ENCODE measurements around the gene MAP4K4. TPM values are rescaled to one million over a fixed set of nuclear protein-coding genes. Genes with fewer than 3 reads are reported as not detected.

The MAP4K4 gene
- total RNA-seq, 1 donor from 2014 or later: 91.9 TPM

DNA sequence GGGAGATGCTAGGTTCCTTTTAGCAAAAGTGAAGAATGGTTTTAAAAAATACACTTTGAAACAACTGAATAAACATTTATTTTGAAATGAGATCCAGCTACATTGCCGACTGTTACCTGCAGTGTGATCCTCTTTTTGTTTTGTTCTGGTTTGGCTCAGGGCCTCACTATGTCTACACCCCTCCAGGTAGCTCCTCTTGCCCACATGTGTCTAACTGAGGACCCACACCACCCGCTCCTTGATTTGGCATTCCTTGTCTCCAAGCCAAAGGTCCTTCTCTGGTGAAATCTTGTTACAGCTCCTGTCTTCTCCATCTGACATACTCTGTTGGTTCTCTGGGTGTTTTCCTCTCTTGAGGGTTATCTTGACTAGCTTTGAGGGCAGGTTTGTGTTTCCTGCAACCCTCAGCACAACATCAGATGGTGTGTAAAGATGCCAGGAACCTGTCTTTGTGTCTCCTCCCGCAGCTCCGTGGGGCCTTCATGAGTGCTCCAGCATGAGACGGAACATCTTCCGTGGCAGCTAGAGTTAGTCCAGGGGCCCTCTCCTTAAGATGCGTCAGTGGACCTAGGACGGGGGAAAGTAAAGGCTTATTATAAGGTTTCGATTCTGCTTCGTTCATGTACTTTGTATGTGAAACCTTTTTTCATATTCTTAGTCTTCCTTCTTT, 32.1 kb downstream of the MAP4K4 start:
- H3K27me3 Mint-ChIP-seq (ENCODE audit: insufficient read depth, low read depth): no peaks in the 10 kb centered on the region
- no peaks in the 10 kb centered on the region for H3F3A ChIP-seq (ENCODE audit: low read depth)
- no peak overlapping the region for H3K4me3 Mint-ChIP-seq
- H2AFZ ChIP-seq (replicated peaks): no peak overlapping the region
- H3K9me3 ChIP-seq (ENCODE audit: low read depth): no peaks in the 10 kb centered on the region
- no peak overlapping the region for H3K4me3 ChIP-seq
- H3K4me1 ChIP-seq: peaks cover 16% of the 10 kb centered on the region
- no peaks in the 10 kb centered on the region for H3K36me3 ChIP-seq
- H3K27me3 ChIP-seq: no peaks in the 10 kb centered on the region
- H3K79me2 ChIP-seq (ENCODE audit: low read depth): peaks cover 100% of the 10 kb centered on the region
- H3K27ac ChIP-seq: no peak overlapping the region
- peaks cover 24% of the 10 kb centered on the region for H3K4me1 Mint-ChIP-seq
- H3K9me3 Mint-ChIP-seq: peaks cover 19% of the 10 kb centered on the region
- no peak overlapping the region for H3K4me2 ChIP-seq
- H3K27ac Mint-ChIP-seq: no peak overlapping the region
- H4K20me1 ChIP-seq (ENCODE audit: low read depth): peaks cover 96% of the 10 kb centered on the region
- no peak for DNase-seq (ENCODE audit: low spot score)
- TF ChIP-seq EZH2 (IDR thresholded peaks at IDR 0.05) (no peak), EZH2phosphoT487 (IDR thresholded peaks at IDR 0.05) (no peak), CTCF (IDR thresholded peaks at IDR 0.05) (no peak)
- peaks cover 29% of the 10 kb centered on the region for H3K36me3 Mint-ChIP-seq
- no peak overlapping the region for H3K9ac ChIP-seq

DNA sequence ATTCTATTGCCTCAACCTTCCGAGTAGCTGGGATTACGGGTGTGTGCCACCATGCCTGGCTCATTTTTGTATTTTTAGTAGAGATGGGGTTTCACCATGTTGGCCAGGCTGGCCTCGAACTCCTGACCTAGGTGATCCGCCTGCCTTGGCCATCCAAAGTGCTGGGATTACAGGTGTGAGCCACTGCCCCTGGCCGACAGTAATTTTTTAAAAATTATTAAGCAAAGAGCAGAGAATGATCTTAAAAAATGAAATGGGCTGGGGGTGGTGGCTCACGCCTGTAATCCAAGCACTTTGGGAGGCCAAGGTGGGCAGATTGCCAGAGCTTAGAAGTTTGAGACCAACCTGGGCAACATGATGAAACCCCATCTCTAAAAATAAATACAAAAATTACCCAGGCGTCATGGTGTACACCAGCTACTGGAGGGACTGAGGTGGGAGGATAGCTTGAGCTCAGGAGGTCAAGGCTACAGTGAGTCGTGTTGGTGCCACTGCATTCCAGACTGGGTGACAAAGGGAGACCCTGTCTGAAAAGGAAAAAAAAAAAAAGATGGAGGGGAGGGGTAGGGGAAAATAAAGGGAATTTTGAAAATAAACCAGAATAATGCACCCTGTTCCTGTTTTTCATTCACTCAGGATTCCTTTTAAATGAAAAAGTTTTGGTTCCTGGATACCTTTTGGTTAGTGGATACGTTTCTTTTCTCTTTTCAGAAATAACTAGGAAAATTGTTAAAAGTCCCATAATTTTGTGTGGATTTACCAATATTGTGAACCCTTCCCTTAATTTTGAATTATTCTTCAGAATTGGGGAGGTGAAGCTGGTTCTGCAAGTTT, 33.9 kb downstream of the MAP4K4 start:
- H3K9ac ChIP-seq: no peak overlapping the region
- no peak overlapping the region for H3K27ac ChIP-seq
- no peak for TF ChIP-seq EZH2 (IDR thresholded peaks at IDR 0.05)
- TF ChIP-seq CTCF (IDR thresholded peaks at IDR 0.05): no peak
- no peak for TF ChIP-seq EZH2phosphoT487 (IDR thresholded peaks at IDR 0.05)
- H2AFZ ChIP-seq (replicated peaks): no peak overlapping the region
- H3K27me3 Mint-ChIP-seq (ENCODE audit: insufficient read depth, low read depth): no peaks in the 10 kb centered on the region
- no peak for DNase-seq (ENCODE audit: low spot score)
- peaks cover 15% of the 10 kb centered on the region for H3K9me3 Mint-ChIP-seq
- no peak overlapping the region for H3K4me2 ChIP-seq
- no peaks in the 10 kb centered on the region for H3K36me3 ChIP-seq
- peaks cover 17% of the 10 kb centered on the region for H3K4me1 ChIP-seq
- H3K36me3 Mint-ChIP-seq: peaks cover 19% of the 10 kb centered on the region
- peaks cover 100% of the 10 kb centered on the region for H3K79me2 ChIP-seq (ENCODE audit: low read depth)
- H3K27ac Mint-ChIP-seq: no peak overlapping the region
- H3K4me1 Mint-ChIP-seq: peaks cover 33% of the 10 kb centered on the region
- H3K27me3 ChIP-seq: no peaks in the 10 kb centered on the region
- no peak overlapping the region for H3K4me3 ChIP-seq
- H3K9me3 ChIP-seq (ENCODE audit: low read depth): no peaks in the 10 kb centered on the region
- peaks cover 96% of the 10 kb centered on the region for H4K20me1 ChIP-seq (ENCODE audit: low read depth)
- H3F3A ChIP-seq (ENCODE audit: low read depth): no peaks in the 10 kb centered on the region
- no peak overlapping the region for H3K4me3 Mint-ChIP-seq

DNA sequence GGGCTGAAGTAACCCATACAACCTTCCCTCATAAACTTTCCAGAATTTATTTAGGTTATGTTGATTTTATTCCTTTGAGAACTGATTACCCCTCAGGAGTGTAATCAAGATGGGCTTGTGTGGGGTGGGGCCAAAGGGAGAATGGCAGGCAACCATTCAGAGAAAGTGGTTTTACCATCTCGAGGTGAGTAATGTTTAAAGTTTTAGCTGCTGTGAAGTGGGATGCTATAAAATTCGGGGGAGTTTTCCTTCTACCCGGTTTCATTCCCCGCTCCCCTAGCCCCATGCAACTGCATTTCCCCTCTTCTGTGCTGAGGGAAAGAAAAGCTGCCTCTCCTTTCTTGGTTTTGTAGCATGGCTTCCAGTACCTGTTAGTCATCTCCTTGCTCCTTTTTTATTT, 34.7 kb downstream of the MAP4K4 start:
- no peak overlapping the region for H3K27ac ChIP-seq
- H3K9me3 ChIP-seq (ENCODE audit: low read depth): no peaks in the 10 kb centered on the region
- Mint-ChIP-seq H3K9me3 (peaks cover 15% of the 10 kb centered on the region), H3K36me3 (peaks cover 18% of the 10 kb centered on the region), H3K27me3 (ENCODE audit: insufficient read depth, low read depth) (no peaks in the 10 kb centered on the region), H3K4me3 (no peak overlapping the region), H3K27ac (peak overlapping the region; percentile 38), H3K4me1 (peaks cover 38% of the 10 kb centered on the region)
- peaks cover 17% of the 10 kb centered on the region for H3K4me1 ChIP-seq
- no peak for TF ChIP-seq EZH2phosphoT487 (IDR thresholded peaks at IDR 0.05)
- no peak for TF ChIP-seq CTCF (IDR thresholded peaks at IDR 0.05)
- no peak for TF ChIP-seq EZH2 (IDR thresholded peaks at IDR 0.05)
- no peaks in the 10 kb centered on the region for H3K36me3 ChIP-seq
- H3K9ac ChIP-seq: no peak overlapping the region
- H3K79me2 ChIP-seq (ENCODE audit: low read depth): peaks cover 100% of the 10 kb centered on the region
- no peak for DNase-seq (ENCODE audit: low spot score)
- no peak overlapping the region for H3K4me2 ChIP-seq
- H3K4me3 ChIP-seq: no peak overlapping the region
- H3K27me3 ChIP-seq: no peaks in the 10 kb centered on the region
- H3F3A ChIP-seq (ENCODE audit: low read depth): no peaks in the 10 kb centered on the region
- no peak overlapping the region for H2AFZ ChIP-seq (replicated peaks)
- peaks cover 96% of the 10 kb centered on the region for H4K20me1 ChIP-seq (ENCODE audit: low read depth)

All from neural progenitor cell (in vitro differentiated cells).